Esophagus squamous epithelium (tissue), 4 donors: Measurements from ENCODE around the gene ADRA2A.

Experiments used
- POLR2A ChIP-seq, 4 donors: fragments of 450-650 bp; IDR thresholded peaks; one replicate each; pipeline ENCODE4 v1.6.1; 2017; ENCODE audit warnings: antibody characterized with exemption in 4 of 4, mild to moderate bottlenecking in 4 of 4, moderate library complexity in 3 of 4
- TF ChIP-seq, protein P1 (sequence below), 6 experiments: fragments of 450-650 bp in 4 of 6; fragments of 200-600 bp in 2 of 6; sonication (generic) in 2 of 6; IDR thresholded peaks; one replicate each; pipeline ENCODE4 v1.5.1; 2016 to 2019; ENCODE audit warnings: antibody characterized with exemption in 6 of 6, mild to moderate bottlenecking in 4 of 6, moderate library complexity in 4 of 6

DNA sequence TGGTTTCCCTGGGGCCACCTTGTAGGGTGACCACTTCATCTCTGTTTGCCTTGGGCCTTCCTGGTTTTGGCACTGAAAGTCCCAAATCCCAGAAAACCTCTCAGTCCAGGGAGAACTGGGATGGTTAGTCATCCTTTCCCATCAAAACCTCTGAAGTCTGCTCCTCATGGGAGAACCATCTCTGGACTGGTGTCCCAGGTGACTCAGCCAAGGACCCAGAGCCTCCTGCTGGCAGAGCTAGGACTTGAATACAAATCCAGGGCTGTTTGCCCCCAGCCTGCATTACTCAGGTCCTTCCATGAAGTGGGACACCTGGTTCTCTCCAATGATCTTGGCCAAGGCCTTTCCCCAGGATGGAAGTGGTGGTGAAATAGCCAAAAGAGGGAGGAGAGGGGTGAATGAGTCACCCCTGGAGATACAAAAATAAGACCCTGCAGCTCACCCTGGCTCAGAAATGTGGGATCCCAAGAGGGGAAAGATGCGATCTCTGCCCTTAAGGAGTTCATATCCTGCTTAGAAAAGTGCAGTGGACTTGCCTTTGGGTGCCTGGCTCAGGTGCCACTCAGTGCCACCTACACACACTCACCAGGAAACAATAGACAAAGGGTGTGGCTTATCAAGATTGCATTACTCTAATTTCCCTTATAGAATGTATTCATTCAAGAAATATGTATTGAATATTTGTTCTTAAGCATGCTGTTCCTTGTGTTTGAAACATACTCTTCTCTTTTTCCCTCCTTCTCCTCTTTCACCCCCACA lies 22.0 kb downstream of the ADRA2A start:
- no peak for TF ChIP-seq POLR2A (IDR thresholded peaks at IDR 0.05)
- TF ChIP-seq, protein P1, sequence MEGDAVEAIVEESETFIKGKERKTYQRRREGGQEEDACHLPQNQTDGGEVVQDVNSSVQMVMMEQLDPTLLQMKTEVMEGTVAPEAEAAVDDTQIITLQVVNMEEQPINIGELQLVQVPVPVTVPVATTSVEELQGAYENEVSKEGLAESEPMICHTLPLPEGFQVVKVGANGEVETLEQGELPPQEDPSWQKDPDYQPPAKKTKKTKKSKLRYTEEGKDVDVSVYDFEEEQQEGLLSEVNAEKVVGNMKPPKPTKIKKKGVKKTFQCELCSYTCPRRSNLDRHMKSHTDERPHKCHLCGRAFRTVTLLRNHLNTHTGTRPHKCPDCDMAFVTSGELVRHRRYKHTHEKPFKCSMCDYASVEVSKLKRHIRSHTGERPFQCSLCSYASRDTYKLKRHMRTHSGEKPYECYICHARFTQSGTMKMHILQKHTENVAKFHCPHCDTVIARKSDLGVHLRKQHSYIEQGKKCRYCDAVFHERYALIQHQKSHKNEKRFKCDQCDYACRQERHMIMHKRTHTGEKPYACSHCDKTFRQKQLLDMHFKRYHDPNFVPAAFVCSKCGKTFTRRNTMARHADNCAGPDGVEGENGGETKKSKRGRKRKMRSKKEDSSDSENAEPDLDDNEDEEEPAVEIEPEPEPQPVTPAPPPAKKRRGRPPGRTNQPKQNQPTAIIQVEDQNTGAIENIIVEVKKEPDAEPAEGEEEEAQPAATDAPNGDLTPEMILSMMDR (IDR thresholded peaks at IDR 0.05): no peak
